ENCODE data around the gene CCDC7.
"Not testable (repeated sequence)": the region's sequence is repeated elsewhere in the genome, so short reads cannot be mapped to it uniquely, and the experiment has no call there.

CCDC7 gene

GRCh38 chr10:32888161-32888927 lies 442.4 kb downstream of the CCDC7 start:
- DNase-seq (ENCODE audit: low read depth), result no peak

GRCh38 chr10:32889631-32890212 lies 443.8 kb downstream of the CCDC7 start:
- DNase-seq (ENCODE audit: low read depth), result no peak

- no peak for DNase-seq (ENCODE audit: low read depth)
These were observed 444.5 kb downstream of the CCDC7 start for GRCh38 chr10:32890444-32890843.

- no peak for DNase-seq (ENCODE audit: low read depth)
These were observed 445.3 kb downstream of the CCDC7 start for GRCh38 chr10:32891261-32891660.

GRCh38 chr10:32893434-32893833 lies 447.5 kb downstream of the CCDC7 start:
- DNase-seq (ENCODE audit: low read depth), result no peak

GRCh38 chr10:32893916-32894664 lies 448.1 kb downstream of the CCDC7 start:
- DNase-seq (ENCODE audit: low read depth), result no peak

GRCh38 chr10:32895200-32895968 lies 449.4 kb downstream of the CCDC7 start:
- DNase-seq (ENCODE audit: low read depth), result not testable (repeated sequence)

GRCh38 chr10:32901815-32902214 lies 455.9 kb downstream of the CCDC7 start:
- no peak for DNase-seq (ENCODE audit: low read depth)

- DNase-seq (ENCODE audit: low read depth), result no peak
These were observed 459.5 kb downstream of the CCDC7 start for GRCh38 chr10:32905466-32905865.

- DNase-seq (ENCODE audit: low read depth), result no peak
These were observed 460.7 kb downstream of the CCDC7 start for GRCh38 chr10:32906595-32906994.

GRCh38 chr10:32909456-32909855 lies 463.5 kb downstream of the CCDC7 start:
- DNase-seq (ENCODE audit: low read depth), result no peak

GRCh38 chr10:32909970-32910369 lies 464.0 kb downstream of the CCDC7 start:
- DNase-seq (ENCODE audit: low read depth), result not testable (repeated sequence)

- no peak for DNase-seq (ENCODE audit: low read depth)
These were observed 465.5 kb downstream of the CCDC7 start for GRCh38 chr10:32911285-32912016.

- not testable (repeated sequence) for DNase-seq (ENCODE audit: low read depth)
These were observed 471.9 kb downstream of the CCDC7 start for GRCh38 chr10:32917817-32918216.

- no peak for DNase-seq (ENCODE audit: low read depth)
These were observed 476.2 kb downstream of the CCDC7 start for GRCh38 chr10:32922170-32922569.

GRCh38 chr10:32923134-32923533 lies 477.2 kb downstream of the CCDC7 start:
- no peak for DNase-seq (ENCODE audit: low read depth)

GRCh38 chr10:32923849-32924248 lies 477.9 kb downstream of the CCDC7 start:
- no peak for DNase-seq (ENCODE audit: low read depth)
